H9 (cell line): Measurements from ENCODE around the gene MAGOH. TPM values are rescaled to one million over a fixed set of nuclear protein-coding genes. Genes with fewer than 3 reads are reported as not detected.

ENCODE experiments used
- DNase-seq: peaks from one replicate; pipeline ENCODE4 v3.0.0-alpha.2; 2017
- H2AFZ ChIP-seq: one replicate; pipeline ENCODE4 v1.6.1; 2013; ENCODE audit warnings: mild to moderate bottlenecking, low read length, control low read depth, moderate library complexity
- H2AK5ac ChIP-seq: 2 replicates; pipeline ENCODE4 v1.6.1; 2013; ENCODE audit warnings: low read length, control low read depth, mixed read lengths; ENCODE audit not compliant: insufficient read length
- H2BK120ac ChIP-seq: one replicate; pipeline ENCODE4 v1.6.1; 2013; ENCODE audit warnings: low read depth, mild to moderate bottlenecking, low read length, control low read depth, inconsistent platforms; ENCODE audit not compliant: poor library complexity, severe bottlenecking
- H2BK12ac ChIP-seq: 2 replicates; pipeline ENCODE4 v1.6.1; 2013; ENCODE audit warnings: low read length, control low read depth, mixed read lengths, low read depth; ENCODE audit not compliant: insufficient read length
- H2BK15ac ChIP-seq: 2 replicates; pipeline ENCODE4 v1.6.1; 2013; ENCODE audit warnings: low read depth, low read length, control low read depth
- H2BK20ac ChIP-seq: one replicate; pipeline ENCODE4 v1.6.1; 2013; ENCODE audit warnings: low read depth, mild to moderate bottlenecking, low read length, control low read depth, inconsistent platforms; ENCODE audit not compliant: poor library complexity, severe bottlenecking
- H2BK5ac ChIP-seq: 2 replicates; pipeline ENCODE4 v1.6.1; 2013; ENCODE audit warnings: low read length, control low read depth, mixed read lengths; ENCODE audit not compliant: insufficient read length
- H3K14ac ChIP-seq: 2 replicates; pipeline ENCODE4 v1.6.1; 2013; ENCODE audit warnings: low read length, control low read depth; ENCODE audit not compliant: insufficient read depth
- H3K18ac ChIP-seq: 2 replicates; pipeline ENCODE4 v1.6.1; 2013; ENCODE audit warnings: low read depth, mild to moderate bottlenecking, mixed read lengths, low read length, control low read depth; ENCODE audit not compliant: insufficient read length
- H3K23ac ChIP-seq: 2 replicates; pipeline ENCODE4 v1.6.1; 2013; ENCODE audit warnings: low read length, control low read depth, mixed read lengths, low read depth; ENCODE audit not compliant: insufficient read length
- H3K23me2 ChIP-seq: 2 replicates; pipeline ENCODE4 v1.6.1; 2013; ENCODE audit warnings: low read depth, mild to moderate bottlenecking, mixed read lengths, low read length, control low read depth; ENCODE audit not compliant: insufficient read length, poor library complexity, severe bottlenecking
- H3K27ac ChIP-seq: 2 replicates; pipeline ENCODE4 v1.5.1; 2013; ENCODE audit warnings: low read length, control low read depth, mixed read lengths, low read depth; ENCODE audit not compliant: insufficient read length
- H3K27me3 ChIP-seq: 2 replicates; pipeline ENCODE4 v1.6.1; 2013; ENCODE audit warnings: low read length, control low read depth, inconsistent platforms; ENCODE audit not compliant: insufficient read depth
- H3K4ac ChIP-seq: 2 replicates; pipeline ENCODE4 v1.6.1; 2013; ENCODE audit warnings: low read depth, mild to moderate bottlenecking, control low read depth, inconsistent platforms, low read length, moderate library complexity
- H3K4me1 ChIP-seq: 2 replicates; pipeline ENCODE4 v1.6.1; 2013; ENCODE audit warnings: low read length, control low read depth, inconsistent platforms; ENCODE audit not compliant: insufficient read depth
- H3K4me2 ChIP-seq: 2 replicates; pipeline ENCODE4 v1.6.1; 2013; ENCODE audit warnings: low read length, control low read depth, mixed read lengths; ENCODE audit not compliant: insufficient read length, insufficient read depth
- H3K56ac ChIP-seq: 2 replicates; pipeline ENCODE4 v1.6.1; 2013; ENCODE audit warnings: low read depth, mild to moderate bottlenecking, mixed read lengths, low read length, control low read depth; ENCODE audit not compliant: insufficient read length
- H3K79me1 ChIP-seq: 2 replicates; pipeline ENCODE4 v1.6.1; 2013; ENCODE audit warnings: low read depth, mild to moderate bottlenecking, moderate library complexity, low read length, control low read depth, inconsistent platforms; ENCODE audit not compliant: insufficient read depth, poor library complexity, severe bottlenecking
- H3K79me2 ChIP-seq: 2 replicates; pipeline ENCODE4 v1.6.1; 2013; ENCODE audit warnings: low read length, control low read depth, inconsistent platforms; ENCODE audit not compliant: insufficient read depth
- H3K9ac ChIP-seq: 2 replicates; pipeline ENCODE4 v1.6.1; 2013; ENCODE audit warnings: low read length, control low read depth, mixed read lengths; ENCODE audit not compliant: insufficient read length; ENCODE audit errors: extremely low read depth
- H3K9me3 ChIP-seq: one replicate; pipeline ENCODE4 v1.6.1; 2013; ENCODE audit warnings: low read depth, low read length, inconsistent platforms; ENCODE audit not compliant: control insufficient read depth
- H3T11ph ChIP-seq: one replicate; pipeline ENCODE4 v1.6.1; 2013; ENCODE audit warnings: mild to moderate bottlenecking, low read length, control low read depth, inconsistent platforms
- H4K20me1 ChIP-seq: one replicate; pipeline ENCODE4 v1.6.1; 2013; ENCODE audit not compliant: control insufficient read depth, insufficient read length, insufficient read depth
- H4K5ac ChIP-seq: 2 replicates; pipeline ENCODE4 v1.6.1; 2013; ENCODE audit warnings: low read depth, mild to moderate bottlenecking, mixed read lengths, low read length, control low read depth; ENCODE audit not compliant: insufficient read length
- H4K8ac ChIP-seq: replicated peaks from 2 replicates; pipeline ENCODE4 v1.6.1; 2013; ENCODE audit warnings: low read length, control low read depth, mixed read lengths, low read depth; ENCODE audit not compliant: insufficient read length
- H4K91ac ChIP-seq: 2 replicates; pipeline ENCODE4 v1.6.1; 2013; ENCODE audit warnings: low read depth, mild to moderate bottlenecking, moderate library complexity, mixed read lengths, low read length, control low read depth; ENCODE audit not compliant: insufficient read length
- H3K27ac Mint-ChIP-seq, 3 experiments: 2 replicates in 2 of 3; 3 replicates in 1 of 3; pipeline ENCODE4 v1.8.0; 2020 to 2021; ENCODE audit warnings: mixed read lengths in 3 of 3, mild to moderate bottlenecking in 1 of 3, moderate library complexity in 1 of 3
- H3K27me3 Mint-ChIP-seq: 2 replicates; pipeline ENCODE4 v1.8.0; 2021; ENCODE audit warnings: low read depth, mild to moderate bottlenecking, moderate library complexity, mixed read lengths
- H3K36me3 Mint-ChIP-seq, 3 experiments: 2 replicates in 2 of 3; 3 replicates in 1 of 3; pipeline ENCODE4 v1.8.0; 2020 to 2021; ENCODE audit warnings: low read depth in 3 of 3, mixed read lengths in 3 of 3; ENCODE audit not compliant: insufficient read depth in 1 of 3
- H3K4me1 Mint-ChIP-seq, 2 experiments: 2 replicates each; pipeline ENCODE4 v1.8.0; 2020; ENCODE audit warnings: mixed read lengths in 2 of 2
- H3K4me3 Mint-ChIP-seq, 2 experiments: 2 replicates in 1 of 2; 3 replicates in 1 of 2; pipeline ENCODE4 v1.8.0; 2020 to 2021; ENCODE audit warnings: mild to moderate bottlenecking in 2 of 2, mixed read lengths in 2 of 2, moderate library complexity in 1 of 2
- H3K9me3 Mint-ChIP-seq, 2 experiments: 2 replicates in 1 of 2; 3 replicates in 1 of 2; pipeline ENCODE4 v1.8.0; 2020; ENCODE audit warnings: mild to moderate bottlenecking in 2 of 2, mixed read lengths in 2 of 2, moderate library complexity in 1 of 2
- CTCF ChIP-seq: fragments of 200-600 bp; sonication (generic); conservative IDR thresholded peaks from 3 replicates; pipeline ENCODE4 v1.8.0; 2021; ENCODE audit warnings: antibody characterized with exemption, mild to moderate bottlenecking
- WGBS: extraction: QIAGEN DNeasy Blood & Tissue Kit; methylation state at CpG from one replicate; pipeline ENCODE4 v1.1.7; 2013; ENCODE audit warnings: missing lambda C conversion rate, low lambda C conversion rate, mixed read lengths; ENCODE audit not compliant: insufficient read length; ENCODE audit errors: extremely low coverage; 5-methylcytosine and 5-hydroxymethylcytosine counted together
- total RNA-seq: library from RNA; stranded (reverse); gene quantifications from 2 replicates; pipeline ENCODE4 v1.2.1, GENCODE V29; 2021

Gene MAGOH
- total RNA-seq, 1 experiment from 2014 or later = 81.2 TPM

- Histone ChIP-seq H3K18ac (no peak overlapping the region), H2BK20ac (no peak overlapping the region), H3K27ac (no peak overlapping the region), H4K8ac (no peak overlapping the region), H2AK5ac (no peak overlapping the region), H4K20me1 (no peaks in the 10 kb centered on the region), H2BK15ac (no peak overlapping the region), H2AFZ (no peak overlapping the region), H4K91ac (no peak overlapping the region), H3T11ph (no peak overlapping the region), H3K4ac (no peak overlapping the region), H3K9me3 (peaks cover 11% of the 10 kb centered on the region), H3K14ac (no peak overlapping the region), H3K79me2 (no peaks in the 10 kb centered on the region), H3K56ac (no peak overlapping the region), H3K23me2 (no peaks in the 10 kb centered on the region), H3K27me3 (no peaks in the 10 kb centered on the region), H3K9ac (no peak overlapping the region), H3K79me1 (no peaks in the 10 kb centered on the region), H2BK12ac (no peak overlapping the region), H2BK120ac (no peak overlapping the region), H3K23ac (no peak overlapping the region), H3K4me1 (no peaks in the 10 kb centered on the region), H4K5ac (no peak overlapping the region), H2BK5ac (no peak overlapping the region), H3K4me2 (no peak overlapping the region)
- Mint-ChIP-seq H3K27ac (no peak overlapping the region), H3K4me3 (no peak overlapping the region), H3K4me1 (no peaks in the 10 kb centered on the region), H3K36me3 (peaks cover 49 to 84% (median 80%) of the 10 kb centered on the region in 3 experiments), H3K27me3 (no peaks in the 10 kb centered on the region), H3K9me3 (peaks cover 16 to 17% of the 10 kb centered on the region in 2 experiments)
- DNase-seq = no peak
- no peak for TF ChIP-seq CTCF
- WGBS = no CpG with 5 or more reads among the region's 11 CpGs
Measured at GRCh38 chr1:53210954-53211353, 27.4 kb downstream of the MAGOH start.
